Stimulated activated CD8-positive, alpha-beta memory T cell treated with anti-CD3 and anti-CD28 coated beads, Interleukin-15, amount 100 ng/mL, for 4 hours (primary cell): Measurements from ENCODE around the gene PLA2G4D.
A peak's percentile ranks its signal among the peaks of the same experiment; 100 is the strongest.

Source experiments
- DNase-seq, 2 donors: peaks; one replicate each; pipeline ENCODE4 v3.0.0-alpha.2; 2020; ENCODE audit warnings: low read depth in 2 of 2

Gene PLA2G4D

GRCh38 chr15:42070976-42071350, 23.4 kb downstream of the PLA2G4D start:
- no peak for DNase-seq

DNA sequence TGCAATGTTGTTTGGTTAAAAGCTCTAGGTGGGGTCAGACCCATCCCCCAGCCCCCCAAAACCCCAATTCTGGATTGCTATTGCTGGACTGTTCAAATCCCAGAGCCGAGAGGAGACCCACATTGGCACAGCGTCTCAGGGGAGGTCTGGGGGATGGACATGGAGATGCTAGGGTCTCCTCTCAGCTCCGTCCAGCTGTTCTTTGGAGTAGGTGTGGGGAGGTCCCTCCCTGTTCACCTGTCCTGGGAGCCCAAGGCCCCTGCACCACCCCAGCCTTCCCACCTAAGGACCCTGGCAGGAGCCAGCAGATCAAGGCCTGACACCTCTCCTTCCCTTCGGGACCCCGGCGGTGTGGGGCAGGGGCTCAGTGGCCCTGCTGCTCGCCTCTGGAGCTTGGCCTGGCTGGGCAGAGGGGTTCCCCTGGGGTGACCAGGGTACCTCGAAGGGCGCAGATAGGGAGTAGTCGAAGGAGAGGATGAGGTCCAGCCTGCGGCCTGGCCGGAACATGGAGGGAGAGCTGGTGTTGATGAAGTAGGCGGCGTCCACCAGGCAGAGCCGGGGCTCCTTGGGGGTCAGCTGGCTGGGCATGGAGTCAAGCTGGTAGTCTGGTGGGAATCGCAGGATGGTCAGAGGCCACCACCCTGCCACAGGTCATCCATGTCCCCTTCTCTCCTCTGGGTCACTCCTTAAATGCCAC, 23.9 kb downstream of the PLA2G4D start:
- no peak for DNase-seq

- no peak for DNase-seq
Measured at GRCh38 chr15:42069496-42070278, 24.7 kb downstream of the PLA2G4D start.

GRCh38 chr15:42069025-42069424, 25.3 kb downstream of the PLA2G4D start:
- DNase-seq, result no peak

GRCh38 chr15:42068601-42069000, 25.8 kb downstream of the PLA2G4D start:
- no peak for DNase-seq

GRCh38 chr15:42066764-42067415, 27.5 kb downstream of the PLA2G4D start:
- DNase-seq, result no peak

DNA sequence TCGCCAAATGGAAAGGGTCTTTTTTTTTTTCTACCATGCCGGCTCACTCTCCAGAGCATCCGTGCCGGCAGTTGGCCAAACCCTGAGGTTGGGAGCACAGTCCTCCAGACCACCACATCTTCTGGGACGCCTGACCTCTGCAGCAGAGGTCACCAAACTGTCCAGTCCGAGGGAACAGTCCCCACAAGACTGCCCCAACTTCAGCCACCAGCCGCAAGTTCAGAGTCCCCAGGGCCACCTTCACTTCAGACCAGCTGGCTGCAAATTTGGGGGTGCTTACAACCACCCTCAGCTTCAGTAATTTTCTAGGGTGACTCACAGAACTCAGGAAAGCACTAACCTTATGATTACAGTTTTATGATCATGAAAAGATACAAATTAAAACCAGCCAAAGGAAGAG, 28.9 kb downstream of the PLA2G4D start:
- no peak for DNase-seq

- DNase-seq, result no peak
Measured at GRCh38 chr15:42065033-42065432, 29.3 kb downstream of the PLA2G4D start.

DNA sequence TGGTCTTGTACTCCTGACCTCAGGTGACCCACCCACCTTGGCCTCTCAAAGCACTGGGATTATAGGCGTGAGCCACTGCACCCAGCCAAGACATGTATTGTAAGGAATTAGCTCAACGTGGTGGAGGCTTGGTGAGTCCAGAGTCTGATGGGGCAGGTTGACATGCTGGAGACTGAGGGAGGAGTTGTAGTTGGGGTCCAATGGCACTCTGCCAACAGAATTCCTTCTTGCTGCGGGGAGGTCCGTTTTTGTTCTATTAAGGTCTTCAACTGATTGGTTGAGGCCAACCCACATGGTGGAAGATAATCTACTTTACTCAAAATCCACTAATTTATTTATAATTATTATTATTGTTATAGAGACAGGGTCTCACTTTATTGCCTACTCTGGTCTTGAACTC, 30.1 kb downstream of the PLA2G4D start:
- no peak for DNase-seq

GRCh38 chr15:42063122-42063848, 31.1 kb downstream of the PLA2G4D start:
- no peak for DNase-seq

- no peak for DNase-seq
Measured at GRCh38 chr15:42062284-42062806, 32.0 kb downstream of the PLA2G4D start.

DNA sequence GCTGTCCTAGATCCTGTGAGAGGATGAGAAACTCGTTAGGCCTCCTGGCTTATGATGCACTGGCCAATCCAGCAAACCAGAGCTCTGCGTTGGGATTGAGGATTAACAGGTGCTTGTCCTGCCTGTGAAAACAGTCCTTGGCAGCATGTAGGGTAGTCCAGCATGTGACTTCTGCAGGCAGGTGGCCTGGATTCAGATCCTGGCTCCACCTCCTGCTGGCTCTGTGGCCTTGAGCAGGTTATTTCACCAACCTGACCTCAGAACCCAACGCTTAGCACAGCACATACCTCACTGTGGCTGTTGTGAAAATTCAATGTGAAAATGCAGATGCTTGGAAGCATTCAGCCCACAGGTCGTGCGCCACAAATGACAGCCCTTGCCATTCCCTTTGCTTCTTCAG, 33.6 kb downstream of the PLA2G4D start:
- DNase-seq, result no peak

- DNase-seq, result no peak
Measured at GRCh38 chr15:42060477-42060763, 33.9 kb downstream of the PLA2G4D start.

GRCh38 chr15:42059661-42060476, 34.5 kb downstream of the PLA2G4D start:
- peak; percentile 12 to 46 for DNase-seq

- DNase-seq, result no peak
Measured at GRCh38 chr15:42058791-42059190, 35.6 kb downstream of the PLA2G4D start.

- no peak for DNase-seq
Measured at GRCh38 chr15:42057799-42058646, 36.3 kb downstream of the PLA2G4D start.

DNA sequence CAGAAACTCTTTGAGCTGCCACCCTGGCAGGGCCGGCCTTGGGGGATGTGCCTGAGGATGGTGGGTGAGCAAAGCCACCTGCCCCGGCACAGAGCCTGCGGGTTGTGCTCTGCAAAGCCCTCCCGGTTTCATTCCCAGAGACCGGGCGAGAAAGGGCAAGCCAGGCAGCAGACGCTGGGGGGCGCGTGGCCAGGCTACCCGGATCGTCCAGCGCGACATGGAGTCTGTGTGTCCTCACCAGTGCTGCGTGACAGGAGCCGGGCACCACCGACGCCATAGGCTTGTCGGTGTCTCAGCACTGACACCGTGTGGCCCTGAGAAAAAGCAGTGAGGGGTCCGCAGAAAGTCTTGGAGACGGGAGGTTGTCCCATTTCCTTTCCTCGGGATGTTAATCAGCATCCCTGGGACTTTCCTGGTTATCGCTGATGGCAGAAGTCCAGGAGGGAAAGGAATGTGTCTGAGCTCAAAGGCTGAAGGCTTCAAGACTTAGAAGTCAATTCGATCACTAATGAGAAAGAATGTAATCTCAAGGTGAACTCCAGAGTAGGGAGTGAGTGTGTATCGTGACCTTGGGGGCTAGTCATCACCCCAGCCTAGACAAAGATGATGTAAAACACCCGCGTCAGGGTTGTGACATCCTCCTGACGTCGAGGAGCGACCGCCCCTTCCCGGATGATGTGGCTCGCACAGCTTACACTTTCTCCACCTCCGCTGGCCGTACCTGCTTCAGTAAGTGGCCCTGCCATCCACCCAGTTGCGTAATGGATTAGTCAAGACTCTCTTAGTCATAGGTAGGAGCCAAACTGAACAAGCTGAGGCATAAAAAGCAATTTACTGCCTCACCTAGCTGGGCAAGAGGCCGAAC, 37.2 kb downstream of the PLA2G4D start:
- peak; percentile 19 for DNase-seq

GRCh38 chr15:42053914-42054313, 40.4 kb downstream of the PLA2G4D start:
- DNase-seq, result no peak

GRCh38 chr15:42053010-42053409, 41.4 kb downstream of the PLA2G4D start:
- no peak for DNase-seq
